Osteoblast (primary cell): Measurements from ENCODE around the gene CHTOP. TPM values are rescaled to one million over a fixed set of nuclear protein-coding genes. Genes with fewer than 3 reads are reported as not detected.

Experiments used
- DNase-seq: peaks from one replicate; pipeline ENCODE4 v3.0.0; 2011; ENCODE audit warnings: low spot score, mixed read lengths; ENCODE audit not compliant: insufficient read length; ENCODE audit errors: missing footprints
- H2AFZ ChIP-seq: 2 replicates; pipeline ENCODE4 v1.6.0; 2011; ENCODE audit warnings: mild to moderate bottlenecking, low read length
- H3K27ac ChIP-seq: 2 replicates; pipeline ENCODE4 v1.5.1; 2011; ENCODE audit warnings: mild to moderate bottlenecking, low read depth, low read length, moderate library complexity
- H3K27me3 ChIP-seq: 2 replicates; pipeline ENCODE4 v1.6.0; 2012; ENCODE audit warnings: mild to moderate bottlenecking, control low read depth, inconsistent platforms, low read length, moderate library complexity; ENCODE audit not compliant: insufficient read depth
- H3K36me3 ChIP-seq: 2 replicates; pipeline ENCODE4 v1.5.1; 2011; ENCODE audit warnings: mild to moderate bottlenecking, low read length, control low read depth, moderate library complexity; ENCODE audit not compliant: insufficient read depth
- H3K4me1 ChIP-seq: 2 replicates; pipeline ENCODE4 v1.5.1; 2011; ENCODE audit warnings: mild to moderate bottlenecking, low read length, control low read depth, moderate library complexity; ENCODE audit not compliant: insufficient read depth
- H3K4me2 ChIP-seq: 2 replicates; pipeline ENCODE4 v1.6.0; 2011; ENCODE audit warnings: mild to moderate bottlenecking, low read length; ENCODE audit not compliant: insufficient read depth
- H3K4me3 ChIP-seq: fragments of 200-600 bp; sonication (generic); 3 replicates; pipeline ENCODE4 v1.5.1; 2012; ENCODE audit warnings: mild to moderate bottlenecking, low read length, inconsistent platforms; ENCODE audit not compliant: insufficient read depth
- H3K79me2 ChIP-seq: 2 replicates; pipeline ENCODE4 v1.6.0; 2012; ENCODE audit warnings: mild to moderate bottlenecking, low read length, control low read depth, inconsistent platforms; ENCODE audit not compliant: insufficient read depth
- H3K9me3 ChIP-seq: 2 replicates; pipeline ENCODE4 v1.5.1; 2011; ENCODE audit warnings: low read depth, low read length, control low read depth
- H4K20me1 ChIP-seq: 2 replicates; pipeline ENCODE4 v1.6.0; 2012; ENCODE audit warnings: mild to moderate bottlenecking, low read length, control low read depth; ENCODE audit not compliant: insufficient read depth
- total RNA-seq: library from RNA; depleted of rRNA; stranded (reverse); fragments of >200 nt; gene quantifications from 2 replicates; pipeline ENCODE4 v1.2.3, GENCODE V29; 2012
- TF ChIP-seq, protein P1 (sequence below): IDR thresholded peaks from 2 replicates; pipeline ENCODE4 v1.5.1; 2011; ENCODE audit warnings: mild to moderate bottlenecking, low read depth, low read length, moderate library complexity; ENCODE audit errors: extremely low read depth

CHTOP gene
- total RNA-seq, 1 donor, result 40.9 TPM

DNA sequence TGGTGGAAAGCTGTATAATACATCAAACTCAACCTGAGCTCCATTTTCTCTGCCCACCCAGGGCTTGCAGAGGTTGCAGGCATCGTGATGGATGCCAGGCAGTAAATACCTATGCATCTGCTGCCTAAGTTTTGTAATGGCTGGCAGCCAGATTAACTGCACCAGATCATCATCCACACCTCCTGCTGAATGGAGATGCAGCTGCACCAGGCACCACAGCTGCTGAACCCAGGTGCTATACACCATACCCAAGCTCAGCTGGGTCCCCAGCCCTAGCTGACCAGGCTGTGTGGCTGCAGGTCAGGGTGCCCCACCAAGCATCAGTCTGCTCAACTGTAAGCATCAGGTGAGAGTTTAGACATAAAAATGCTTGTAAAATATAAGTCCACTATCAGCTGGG lies 17.9 kb downstream of the CHTOP start:
- Histone ChIP-seq H4K20me1 (no peaks in the 10 kb centered on the region), H3K79me2 (no peaks in the 10 kb centered on the region), H3K4me1 (peaks cover 9% of the 10 kb centered on the region), H3K4me3 (no peak overlapping the region), H3K27me3 (no peaks in the 10 kb centered on the region), H3K9me3 (no peaks in the 10 kb centered on the region), H2AFZ (no peak overlapping the region), H3K36me3 (no peaks in the 10 kb centered on the region), H3K4me2 (no peak overlapping the region), H3K27ac (no peak overlapping the region)
- TF ChIP-seq, protein P1, sequence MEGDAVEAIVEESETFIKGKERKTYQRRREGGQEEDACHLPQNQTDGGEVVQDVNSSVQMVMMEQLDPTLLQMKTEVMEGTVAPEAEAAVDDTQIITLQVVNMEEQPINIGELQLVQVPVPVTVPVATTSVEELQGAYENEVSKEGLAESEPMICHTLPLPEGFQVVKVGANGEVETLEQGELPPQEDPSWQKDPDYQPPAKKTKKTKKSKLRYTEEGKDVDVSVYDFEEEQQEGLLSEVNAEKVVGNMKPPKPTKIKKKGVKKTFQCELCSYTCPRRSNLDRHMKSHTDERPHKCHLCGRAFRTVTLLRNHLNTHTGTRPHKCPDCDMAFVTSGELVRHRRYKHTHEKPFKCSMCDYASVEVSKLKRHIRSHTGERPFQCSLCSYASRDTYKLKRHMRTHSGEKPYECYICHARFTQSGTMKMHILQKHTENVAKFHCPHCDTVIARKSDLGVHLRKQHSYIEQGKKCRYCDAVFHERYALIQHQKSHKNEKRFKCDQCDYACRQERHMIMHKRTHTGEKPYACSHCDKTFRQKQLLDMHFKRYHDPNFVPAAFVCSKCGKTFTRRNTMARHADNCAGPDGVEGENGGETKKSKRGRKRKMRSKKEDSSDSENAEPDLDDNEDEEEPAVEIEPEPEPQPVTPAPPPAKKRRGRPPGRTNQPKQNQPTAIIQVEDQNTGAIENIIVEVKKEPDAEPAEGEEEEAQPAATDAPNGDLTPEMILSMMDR, result no peak
- no peak for DNase-seq

DNA sequence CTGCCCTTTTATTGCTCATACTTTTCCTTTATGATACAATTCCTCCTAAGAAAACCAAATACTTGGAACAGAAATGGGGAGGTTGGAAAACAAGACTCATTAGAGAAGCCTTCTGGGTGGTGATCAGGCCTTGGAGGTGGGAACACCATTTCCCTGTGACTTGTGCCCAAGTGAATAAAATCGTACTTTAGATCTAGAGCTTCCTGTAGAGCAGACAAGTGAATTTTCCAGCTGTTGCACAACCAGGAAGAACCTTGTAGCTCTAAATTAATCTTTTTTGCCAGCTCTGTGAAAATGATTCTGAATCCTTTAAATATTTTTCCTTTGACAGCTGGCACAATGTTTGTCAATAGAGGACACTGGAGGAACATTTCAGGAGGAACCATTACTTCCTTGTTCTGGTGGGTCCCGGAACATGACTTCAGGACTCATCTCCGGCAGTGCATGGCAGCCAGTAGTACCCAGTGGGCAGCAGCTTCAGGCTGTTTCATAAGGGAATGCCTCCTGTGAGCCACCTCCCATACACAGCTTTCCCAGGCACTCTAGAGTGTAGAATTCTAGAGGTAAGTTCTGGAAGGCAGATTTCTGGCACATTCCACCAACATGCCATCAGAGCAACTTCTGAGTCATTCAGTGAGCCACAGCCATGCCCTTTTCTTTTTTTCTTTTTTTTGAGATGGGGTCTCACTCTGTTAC lies 19.1 kb downstream of the CHTOP start:
- peak overlapping the region; percentile 18 for H2AFZ ChIP-seq
- peaks cover 9% of the 10 kb centered on the region for H3K4me1 ChIP-seq
- H3K4me2 ChIP-seq, result no peak overlapping the region
- H3K79me2 ChIP-seq, result no peaks in the 10 kb centered on the region
- H3K9me3 ChIP-seq, result no peaks in the 10 kb centered on the region
- no peaks in the 10 kb centered on the region for H3K36me3 ChIP-seq
- DNase-seq, result peak; percentile 83
- TF ChIP-seq, protein P1, result no peak
- H3K27ac ChIP-seq, result no peak overlapping the region
- H3K27me3 ChIP-seq, result no peaks in the 10 kb centered on the region
- no peak overlapping the region for H3K4me3 ChIP-seq
- H4K20me1 ChIP-seq, result no peaks in the 10 kb centered on the region

DNA sequence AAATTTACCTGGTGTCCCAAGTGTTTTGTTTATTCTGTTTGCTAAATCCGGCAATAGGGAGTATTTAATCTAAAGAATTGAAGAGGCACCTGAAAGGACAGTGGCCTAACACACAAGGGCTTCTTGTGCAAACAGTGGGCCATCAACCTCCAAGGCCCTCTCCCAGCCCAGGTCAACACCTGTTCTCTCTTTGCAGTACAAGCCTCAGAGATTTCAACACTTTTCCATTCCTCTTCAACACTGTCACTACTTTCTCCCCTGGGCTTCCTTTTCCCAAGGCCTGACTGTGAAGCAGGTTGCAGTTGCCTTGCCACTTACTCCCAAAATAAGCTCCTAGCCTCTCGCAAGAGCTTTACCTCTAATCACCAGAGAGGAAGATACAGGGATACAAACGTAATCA lies 21.5 kb downstream of the CHTOP start:
- no peaks in the 10 kb centered on the region for H3K36me3 ChIP-seq
- H3K4me1 ChIP-seq, result peaks cover 17% of the 10 kb centered on the region
- H3K9me3 ChIP-seq, result no peaks in the 10 kb centered on the region
- peaks cover 3% of the 10 kb centered on the region for H4K20me1 ChIP-seq
- no peak overlapping the region for H3K4me2 ChIP-seq
- no peak overlapping the region for H3K27ac ChIP-seq
- peaks cover 15% of the 10 kb centered on the region for H3K79me2 ChIP-seq
- no peak overlapping the region for H3K4me3 ChIP-seq
- no peak for DNase-seq
- no peaks in the 10 kb centered on the region for H3K27me3 ChIP-seq
- TF ChIP-seq, protein P1, result no peak
- H2AFZ ChIP-seq, result no peak overlapping the region

DNA sequence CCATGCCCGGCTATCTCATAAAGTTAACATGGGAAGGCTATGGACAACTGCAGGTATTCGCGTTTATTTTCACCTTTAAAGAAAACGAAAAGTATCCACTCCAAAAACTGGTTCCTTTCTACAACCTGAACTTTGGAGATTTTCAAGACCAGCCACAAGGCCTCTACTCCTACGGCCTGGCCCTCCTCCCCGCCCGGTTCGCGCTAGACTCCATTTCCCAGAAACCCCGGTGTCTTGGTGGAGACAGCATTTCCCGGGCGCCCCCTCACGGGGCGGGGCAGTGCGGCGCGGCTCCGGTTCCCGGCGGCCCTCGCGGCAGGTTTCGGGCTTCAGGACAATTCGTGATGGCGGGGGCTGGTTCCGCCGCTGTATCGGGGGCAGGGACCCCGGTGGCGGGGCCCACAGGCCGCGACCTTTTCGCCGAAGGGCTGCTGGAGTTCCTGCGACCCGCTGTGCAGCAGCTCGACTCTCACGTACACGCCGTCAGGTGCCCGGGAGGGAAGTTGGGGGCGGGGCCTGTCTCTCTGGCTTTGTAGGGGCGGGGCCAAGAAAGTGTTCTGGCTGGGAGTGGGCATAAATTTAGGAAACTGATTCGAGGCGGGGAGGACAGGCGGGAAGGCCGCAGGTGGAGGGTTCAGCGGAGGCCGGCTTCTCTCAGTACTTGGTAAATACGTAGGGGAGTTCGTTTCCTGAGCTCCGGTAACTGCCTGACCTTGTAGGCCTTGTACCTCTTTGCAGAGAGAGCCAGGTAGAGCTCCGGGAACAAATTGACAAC lies 24.7 kb downstream of the CHTOP start, which contains the start of gene SNAPIN:
SNAPIN (plus strand) TSS at position 304 of the 775 bp plus-strand sequence; CDS start at position 345, 41 bp downstream.
- peak; percentile 97 for DNase-seq
- Histone ChIP-seq H3K27ac (peak within 1 kb of the TSS; percentile 69), H3K79me2 (peaks cover 18% of the 10 kb centered on the region), H3K4me1 (peaks cover 14% of the 10 kb centered on the region), H2AFZ (peak within 1 kb of the TSS; percentile 84), H3K27me3 (no peaks in the 10 kb centered on the region), H3K4me3 (peak within 1 kb of the TSS; percentile 80), H3K9me3 (no peaks in the 10 kb centered on the region), H3K36me3 (peaks cover 30% of the 10 kb centered on the region), H3K4me2 (peak within 1 kb of the TSS; percentile 96), H4K20me1 (peaks cover 3% of the 10 kb centered on the region)
- TF ChIP-seq, protein P1, result no peak
